HG02981 (cell line): ENCODE measurements around the gene GIT2.
"Not testable (repeated sequence)": the region's sequence is repeated elsewhere in the genome, so short reads cannot be mapped to it uniquely, and the experiment has no call there.

Source experiments
- ATAC-seq: cut with Tn5 transposase; IDR thresholded peaks from one replicate; pipeline ENCODE4 v1.9.1; 2021; ENCODE audit warnings: mild to moderate bottlenecking, moderate library complexity; ENCODE audit not compliant: unreplicated experiment

Gene GIT2

GRCh38 chr12:109947521-109947920, 48.6 kb downstream of the GIT2 start:
- ATAC-seq: no peak

GRCh38 chr12:109946913-109947312, 49.3 kb downstream of the GIT2 start:
- no peak for ATAC-seq

- no peak for ATAC-seq
Measured at GRCh38 chr12:109946505-109946904, 49.7 kb downstream of the GIT2 start.

GRCh38 chr12:109944561-109945359, 51.4 kb downstream of the GIT2 start:
- no peak for ATAC-seq

GRCh38 chr12:109943811-109944210, 52.4 kb downstream of the GIT2 start:
- ATAC-seq: no peak

GRCh38 chr12:109940339-109940923, 55.7 kb downstream of the GIT2 start:
- no peak for ATAC-seq

GRCh38 chr12:109939504-109939903, 56.7 kb downstream of the GIT2 start:
- no peak for ATAC-seq

- no peak for ATAC-seq
Measured at GRCh38 chr12:109938947-109939346, 57.2 kb downstream of the GIT2 start.

- ATAC-seq: no peak
Measured at GRCh38 chr12:109937371-109937770, 58.8 kb downstream of the GIT2 start.

GRCh38 chr12:109934026-109934425, 62.1 kb downstream of the GIT2 start:
- no peak for ATAC-seq

- no peak for ATAC-seq
Measured at GRCh38 chr12:109932878-109933503, 63.2 kb downstream of the GIT2 start.

- no peak for ATAC-seq
Measured at GRCh38 chr12:109931143-109931542, 65.0 kb downstream of the GIT2 start.

- no peak for ATAC-seq
Measured at GRCh38 chr12:109930028-109930800, 66.0 kb downstream of the GIT2 start.

- not testable (repeated sequence) for ATAC-seq
Measured at GRCh38 chr12:109929326-109929725, 66.8 kb downstream of the GIT2 start.

GRCh38 chr12:109928058-109928656, 68.0 kb downstream of the GIT2 start:
- ATAC-seq: no peak

- no peak for ATAC-seq
Measured at GRCh38 chr12:109927622-109928021, 68.5 kb downstream of the GIT2 start.

- no peak for ATAC-seq
Measured at GRCh38 chr12:109926488-109927210, 69.5 kb downstream of the GIT2 start.

GRCh38 chr12:109926016-109926415, 70.2 kb downstream of the GIT2 start:
- no peak for ATAC-seq

GRCh38 chr12:109925185-109925840, 70.9 kb downstream of the GIT2 start:
- ATAC-seq: no peak
